Activated B cell treated with CpG ODN at 0.5 μM for 24 hours (primary cell): Measurements from ENCODE around the gene MLLT1. TPM values are rescaled to one million over a fixed set of nuclear protein-coding genes. Genes with fewer than 3 reads are reported as not detected.

Source experiments
- ATAC-seq: fragments of 200-7000 bp; cut with Tn5 transposase; one replicate; pipeline ENCODE4 v1.10.0; 2021; ENCODE audit warnings: low read depth, mild to moderate bottlenecking, moderate library complexity
- CTCF ChIA-PET: fragments of 350-600 bp; sonication (Branson Sonifier 250); formaldehyde crosslinking; loops from one replicate; lab custom pipeline; 2021; ENCODE audit warnings: antibody characterized with exemption; lab: Charles Lee
- POLR2A ChIA-PET: fragments of 350-600 bp; sonication (Branson Sonifier 250); formaldehyde crosslinking; loops from one replicate; lab custom pipeline; 2021; ENCODE audit warnings: antibody characterized with exemption; lab: Charles Lee
- DNase-seq: peaks from one replicate; pipeline ENCODE4 v3.0.0; 2022
- H3K27ac Mint-ChIP-seq: one replicate; pipeline ENCODE4 v1.8.0; 2020; ENCODE audit warnings: mixed read lengths
- H3K27me3 Mint-ChIP-seq: one replicate; pipeline ENCODE4 v1.8.0; 2021; ENCODE audit warnings: mixed read lengths
- H3K36me3 Mint-ChIP-seq: one replicate; pipeline ENCODE4 v1.8.0; 2021; ENCODE audit warnings: low read depth, mixed read lengths
- H3K4me1 Mint-ChIP-seq: one replicate; pipeline ENCODE4 v1.8.0; 2021; ENCODE audit warnings: mixed read lengths
- H3K4me3 Mint-ChIP-seq: one replicate; pipeline ENCODE4 v1.8.0; 2020; ENCODE audit warnings: mild to moderate bottlenecking, mixed read lengths
- H3K9me3 Mint-ChIP-seq: one replicate; pipeline ENCODE4 v1.8.0; 2020; ENCODE audit warnings: mixed read lengths
- CTCF ChIP-seq: fragments of 200-600 bp; IDR thresholded peaks from one replicate; pipeline ENCODE4 v1.8.0; 2022; ENCODE audit warnings: antibody characterized with exemption, mild to moderate bottlenecking
- intact Hi-C: fragments of 100-400 bp; cut with micrococcal nuclease; formaldehyde crosslinking; loops from one replicate; pipeline ENCODE4 v1.15.1; 2024
- total RNA-seq: library from RNA; stranded (reverse); gene quantifications from 2 replicates; pipeline ENCODE4 v1.2.3, GENCODE V29; 2022

Gene MLLT1
- total RNA-seq, 1 donor from 2014 or later = 41.3 TPM

- Mint-ChIP-seq H3K27ac (no peak overlapping the region), H3K9me3 (no peaks in the 10 kb centered on the region), H3K4me1 (peaks cover 16% of the 10 kb centered on the region), H3K36me3 (peaks cover 8% of the 10 kb centered on the region), H3K27me3 (no peaks in the 10 kb centered on the region), H3K4me3 (no peak overlapping the region)
- intact Hi-C loops = no loop called here
- no peak for TF ChIP-seq CTCF
- DNase-seq (no peak), ATAC-seq (no peak)
- CTCF ChIA-PET = no interaction called here
- POLR2A ChIA-PET = no interaction called here
Measured at GRCh38 chr19:6196361-6196760, 83.4 kb downstream of the MLLT1 start.

- DNase-seq (no peak), ATAC-seq (no peak)
- H3K4me1 Mint-ChIP-seq = no peaks in the 10 kb centered on the region
- H3K9me3 Mint-ChIP-seq = peaks cover 6% of the 10 kb centered on the region
- peaks cover 4% of the 10 kb centered on the region for H3K36me3 Mint-ChIP-seq
- ChIA-PET CTCF (no interaction called here), POLR2A (no interaction called here)
- H3K27ac Mint-ChIP-seq = no peak overlapping the region
- TF ChIP-seq CTCF = no peak
- H3K4me3 Mint-ChIP-seq = no peak overlapping the region
- H3K27me3 Mint-ChIP-seq = peaks cover 8% of the 10 kb centered on the region
- intact Hi-C loops = no loop called here
Measured at GRCh38 chr19:6188811-6189210, 91.0 kb downstream of the MLLT1 start.

GRCh38 chr19:6187374-6187773 is 92.4 kb downstream of the MLLT1 start:
- Mint-ChIP-seq H3K4me3 (no peak overlapping the region), H3K27ac (no peak overlapping the region), H3K36me3 (peaks cover 1% of the 10 kb centered on the region), H3K4me1 (no peaks in the 10 kb centered on the region), H3K9me3 (peaks cover 6% of the 10 kb centered on the region), H3K27me3 (peaks cover 14% of the 10 kb centered on the region)
- intact Hi-C loops = no loop called here
- DNase-seq (no peak), ATAC-seq (no peak)
- ChIA-PET CTCF (no interaction called here), POLR2A (no interaction called here)
- TF ChIP-seq CTCF = no peak

GRCh38 chr19:6185835-6186834 is 93.6 kb downstream of the MLLT1 start:
- no peak for TF ChIP-seq CTCF
- intact Hi-C loops = no loop called here
- H3K4me1 Mint-ChIP-seq = no peaks in the 10 kb centered on the region
- peaks cover 7% of the 10 kb centered on the region for H3K9me3 Mint-ChIP-seq
- H3K4me3 Mint-ChIP-seq = no peak overlapping the region
- no peak for ATAC-seq
- no peak for DNase-seq
- H3K27ac Mint-ChIP-seq = no peak overlapping the region
- H3K27me3 Mint-ChIP-seq = peaks cover 14% of the 10 kb centered on the region
- ChIA-PET POLR2A (interaction anchor here (1.1 kb wide), 1 partner anchor 652 kb away, joined by 4 read pairs; no protein-coding TSS in a partner anchor), CTCF (no interaction called here)
- no peaks in the 10 kb centered on the region for H3K36me3 Mint-ChIP-seq

- H3K4me1 Mint-ChIP-seq = no peaks in the 10 kb centered on the region
- ATAC-seq (no peak), DNase-seq (no peak)
- no peak overlapping the region for H3K27ac Mint-ChIP-seq
- POLR2A ChIA-PET = interaction anchor here (1.1 kb wide), 1 partner anchor 652 kb away, joined by 4 read pairs; no protein-coding TSS in a partner anchor
- intact Hi-C loops = no loop called here
- H3K36me3 Mint-ChIP-seq = no peaks in the 10 kb centered on the region
- H3K4me3 Mint-ChIP-seq = no peak overlapping the region
- CTCF ChIA-PET = no interaction called here
- TF ChIP-seq CTCF = no peak
- peaks cover 18% of the 10 kb centered on the region for H3K27me3 Mint-ChIP-seq
- peaks cover 7% of the 10 kb centered on the region for H3K9me3 Mint-ChIP-seq
Measured at GRCh38 chr19:6185093-6185834, 94.5 kb downstream of the MLLT1 start.
